Measurements from ENCODE around the gene CCDC12. TPM values are rescaled to one million over a fixed set of nuclear protein-coding genes. Genes with fewer than 3 reads are reported as not detected.

Gene CCDC12
- total and polyA plus RNA-seq, 2 experiments from 2014 or later: 17.4 to 43.8 TPM

DNA sequence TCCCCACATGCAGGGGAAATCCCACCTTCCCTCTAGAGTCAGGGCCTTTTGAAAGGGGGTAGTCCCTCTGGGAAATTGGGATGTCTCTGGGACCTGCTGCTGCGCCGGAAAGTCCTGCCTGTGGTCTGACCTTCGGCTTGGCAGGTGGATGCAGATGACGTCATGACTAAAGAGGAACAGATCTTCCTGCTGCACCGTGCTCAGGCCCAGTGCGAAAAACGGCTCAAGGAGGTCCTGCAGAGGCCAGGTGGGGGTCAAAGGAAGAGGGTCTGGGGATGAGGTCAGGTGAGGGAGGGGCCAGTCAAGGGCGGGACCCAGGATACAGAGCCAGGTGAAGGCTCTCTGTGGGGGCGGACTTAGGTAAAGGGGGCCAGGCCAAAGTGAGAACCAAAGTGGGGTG, 82.8 kb downstream of the CCDC12 start:
- Histone ChIP-seq H3K27me3 (replicated peaks; ENCODE audit: insufficient read depth) (no peaks in the 10 kb centered on the region), H3K79me2 (ENCODE audit: insufficient read depth) (no peaks in the 10 kb centered on the region), H3K9ac (no peak overlapping the region), H3K36me3 (ENCODE audit: low read depth) (no peaks in the 10 kb centered on the region), H4K20me1 (ENCODE audit: insufficient read depth) (no peaks in the 10 kb centered on the region), H3K27ac (no peak overlapping the region), H2AFZ (no peak overlapping the region), H3K9me2 (ENCODE audit: insufficient read depth) (no peaks in the 10 kb centered on the region), H3K4me3 (no peak overlapping the region), H3F3A (ENCODE audit: insufficient read depth) (no peaks in the 10 kb centered on the region), H3K4me2 (ENCODE audit: unreplicated experiment) (no peak overlapping the region), H3K9me3 (ENCODE audit: low read depth) (no peaks in the 10 kb centered on the region), H3K4me1 (ENCODE audit: insufficient read depth) (no peaks in the 10 kb centered on the region)
- TF ChIP-seq EZH2phosphoT487 (IDR thresholded peaks at IDR 0.05; ENCODE audit: insufficient read depth, low read depth) (no peak), EZH2 (IDR thresholded peaks at IDR 0.05; ENCODE audit: insufficient read depth, poor library complexity, severe bottlenecking) (no peak)
- in situ Hi-C loops (cut with MboI): loop anchor here (10.0 kb wide), 1 partner anchor 179 kb away; the partner anchor contains the start of gene PRSS50
- no peak for DNase-seq
- 56 to 62% methylated on average over 9 of the region's 9 CpGs for WGBS, 2 experiments (ENCODE audit: low coverage in 1 of 2, low lambda C conversion rate in 2 of 2, missing lambda C conversion rate in 2 of 2)

DNA sequence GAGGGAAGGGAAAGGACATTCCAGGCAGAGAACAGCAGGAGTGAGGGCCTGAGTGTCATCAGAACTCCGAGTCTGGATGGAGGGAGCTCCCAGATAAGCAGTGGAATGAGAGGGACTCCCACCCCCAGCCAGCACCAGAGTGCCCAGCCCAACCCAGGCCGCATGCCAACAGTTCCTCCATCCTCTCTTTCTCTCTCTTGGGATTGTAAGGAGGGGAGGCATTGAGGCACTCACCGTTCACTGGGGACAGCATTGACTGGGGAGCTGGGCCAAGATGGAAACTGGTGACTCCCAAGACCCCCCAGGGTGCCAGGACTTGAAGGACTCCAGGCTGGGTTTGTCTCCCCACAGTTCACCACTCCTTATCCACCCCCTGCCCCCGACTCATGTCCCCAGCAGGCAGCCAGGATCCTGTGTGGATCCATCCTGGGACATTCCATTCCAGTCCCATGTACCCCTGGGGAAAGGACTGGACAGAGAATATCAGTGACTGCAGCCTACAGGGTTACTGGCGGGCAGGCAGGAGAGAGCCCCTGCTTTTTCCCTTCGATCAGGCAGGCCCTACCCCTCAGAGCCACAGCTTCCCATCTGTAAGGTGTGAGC, 83.3 kb downstream of the CCDC12 start:
- no peak overlapping the region for H3K27ac ChIP-seq
- 47 to 53% methylated on average over 6 of the region's 6 CpGs for WGBS, 2 experiments (ENCODE audit: low coverage in 1 of 2, low lambda C conversion rate in 2 of 2, missing lambda C conversion rate in 2 of 2)
- no peak for TF ChIP-seq EZH2phosphoT487 (IDR thresholded peaks at IDR 0.05; ENCODE audit: insufficient read depth, low read depth)
- no peak for TF ChIP-seq EZH2 (IDR thresholded peaks at IDR 0.05; ENCODE audit: insufficient read depth, poor library complexity, severe bottlenecking)
- peak overlapping the region; percentile 82; the same call in 1 of the 2 replicates for H2AFZ ChIP-seq
- H4K20me1 ChIP-seq (ENCODE audit: insufficient read depth): no peaks in the 10 kb centered on the region
- H3K9me2 ChIP-seq (ENCODE audit: insufficient read depth): no peaks in the 10 kb centered on the region
- H3K36me3 ChIP-seq (ENCODE audit: low read depth): no peaks in the 10 kb centered on the region
- no peak overlapping the region for H3K4me2 ChIP-seq (ENCODE audit: unreplicated experiment)
- no peak for DNase-seq
- H3F3A ChIP-seq (ENCODE audit: insufficient read depth): no peaks in the 10 kb centered on the region
- H3K9ac ChIP-seq: no peak overlapping the region
- no peaks in the 10 kb centered on the region for H3K9me3 ChIP-seq (ENCODE audit: low read depth)
- H3K79me2 ChIP-seq (ENCODE audit: insufficient read depth): no peaks in the 10 kb centered on the region
- in situ Hi-C loops (cut with MboI): loop anchor here (10.0 kb wide), 1 partner anchor 178 kb away; the partner anchor contains the start of gene PRSS50
- no peak overlapping the region for H3K4me3 ChIP-seq
- no peaks in the 10 kb centered on the region for H3K4me1 ChIP-seq (ENCODE audit: insufficient read depth)
- H3K27me3 ChIP-seq (replicated peaks; ENCODE audit: insufficient read depth): no peaks in the 10 kb centered on the region

DNA sequence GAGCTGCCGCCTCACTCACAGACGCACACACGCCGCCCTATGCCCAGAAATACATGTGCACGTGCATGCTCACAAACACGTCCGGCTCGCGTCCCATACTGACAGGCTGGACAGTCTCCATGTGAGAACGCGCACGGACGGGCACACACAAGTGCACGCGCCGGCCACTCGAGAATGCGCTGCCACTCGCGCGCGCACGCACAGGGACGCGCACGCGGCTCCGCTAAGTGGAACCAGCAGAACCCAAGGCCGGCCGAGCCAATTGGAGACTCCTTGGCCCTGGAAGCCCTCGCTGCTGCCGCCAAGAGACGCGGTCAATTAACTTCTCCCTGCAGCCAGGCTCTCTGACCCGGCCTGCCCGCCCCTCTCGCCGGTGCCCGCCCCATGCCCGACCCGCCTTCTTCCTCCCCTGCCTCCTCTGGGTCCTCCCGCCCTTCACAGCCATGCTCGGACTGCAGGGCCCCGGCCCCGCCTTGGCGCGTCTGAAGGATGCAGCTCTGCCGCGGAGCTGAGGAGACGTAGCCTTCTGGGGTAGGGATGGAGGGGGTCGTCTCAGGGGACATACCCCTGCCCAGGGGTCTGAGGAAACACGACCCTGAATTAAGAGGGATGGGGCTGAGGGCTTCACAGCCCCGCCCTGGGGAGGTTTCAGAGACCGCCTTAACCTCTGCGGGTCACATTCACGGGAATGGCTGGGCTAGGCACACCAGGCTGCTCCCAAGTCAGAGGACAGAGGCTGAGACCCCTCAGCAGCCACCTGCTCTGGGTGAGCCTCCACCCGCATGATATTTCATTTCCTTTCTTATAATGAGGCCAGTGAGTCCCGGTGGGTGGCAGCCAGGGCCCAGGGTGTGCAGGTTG, 84.0 kb downstream of the CCDC12 start:
- Histone ChIP-seq H3K4me3 (peak overlapping the region; percentile 70), H2AFZ (peak overlapping the region; percentile 82), H3K27me3 (replicated peaks; ENCODE audit: insufficient read depth) (no peaks in the 10 kb centered on the region), H3K9me3 (ENCODE audit: low read depth) (no peaks in the 10 kb centered on the region), H3K9me2 (ENCODE audit: insufficient read depth) (no peaks in the 10 kb centered on the region), H3K79me2 (ENCODE audit: insufficient read depth) (no peaks in the 10 kb centered on the region), H3K4me1 (ENCODE audit: insufficient read depth) (no peaks in the 10 kb centered on the region), H3K4me2 (ENCODE audit: unreplicated experiment) (peak overlapping the region; percentile 85), H4K20me1 (ENCODE audit: insufficient read depth) (no peaks in the 10 kb centered on the region), H3F3A (ENCODE audit: insufficient read depth) (no peaks in the 10 kb centered on the region), H3K9ac (peak overlapping the region; percentile 16; the same call in 1 of the 2 replicates), H3K27ac (no peak overlapping the region), H3K36me3 (ENCODE audit: low read depth) (no peaks in the 10 kb centered on the region)
- in situ Hi-C loops (cut with MboI): loop anchor here (10.0 kb wide), 1 partner anchor 178 kb away; the partner anchor contains the start of gene PRSS50
- no peak for TF ChIP-seq EZH2 (IDR thresholded peaks at IDR 0.05; ENCODE audit: insufficient read depth, poor library complexity, severe bottlenecking)
- TF ChIP-seq EZH2phosphoT487 (IDR thresholded peaks at IDR 0.05; ENCODE audit: insufficient read depth, low read depth): no peak
- peak; percentile 78 for DNase-seq
- 4 to 5% methylated on average over 47 to 55 of the region's 58 CpGs for WGBS, 2 experiments (ENCODE audit: low coverage in 1 of 2, low lambda C conversion rate in 2 of 2, missing lambda C conversion rate in 2 of 2)

DNA sequence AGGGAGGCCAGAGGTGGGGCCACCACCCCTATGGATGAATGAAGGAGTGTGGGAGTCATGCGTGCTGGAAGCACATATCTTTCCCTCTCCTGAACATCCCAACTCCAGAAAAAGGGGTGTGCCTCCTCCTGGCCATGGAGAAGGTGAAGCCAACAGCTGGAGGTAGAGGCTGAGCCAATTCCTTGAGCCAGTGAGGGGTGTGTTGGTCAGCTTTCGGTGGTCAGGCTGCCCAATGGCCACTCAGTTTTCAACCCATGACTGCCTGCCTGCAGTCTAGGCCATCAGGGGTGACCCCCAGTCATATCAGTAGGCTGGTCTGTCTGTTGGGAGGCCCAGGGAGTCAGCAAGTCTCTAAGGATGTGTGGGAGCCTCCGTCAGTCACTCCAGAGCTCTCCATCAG, 85.4 kb downstream of the CCDC12 start:
- H3K27ac ChIP-seq: no peak overlapping the region
- H4K20me1 ChIP-seq (ENCODE audit: insufficient read depth): no peaks in the 10 kb centered on the region
- no peaks in the 10 kb centered on the region for H3K9me3 ChIP-seq (ENCODE audit: low read depth)
- no peak overlapping the region for H3K9ac ChIP-seq
- H3K4me3 ChIP-seq: no peak overlapping the region
- H2AFZ ChIP-seq: no peak overlapping the region
- no peaks in the 10 kb centered on the region for H3K4me1 ChIP-seq (ENCODE audit: insufficient read depth)
- H3K27me3 ChIP-seq (replicated peaks; ENCODE audit: insufficient read depth): no peaks in the 10 kb centered on the region
- TF ChIP-seq EZH2 (IDR thresholded peaks at IDR 0.05; ENCODE audit: insufficient read depth, poor library complexity, severe bottlenecking): no peak
- no peak for TF ChIP-seq EZH2phosphoT487 (IDR thresholded peaks at IDR 0.05; ENCODE audit: insufficient read depth, low read depth)
- H3K4me2 ChIP-seq (ENCODE audit: unreplicated experiment): no peak overlapping the region
- no peaks in the 10 kb centered on the region for H3K79me2 ChIP-seq (ENCODE audit: insufficient read depth)
- in situ Hi-C loops (cut with MboI): loop anchor here (10.0 kb wide), 1 partner anchor 176 kb away; the partner anchor contains the start of gene PRSS50
- no peaks in the 10 kb centered on the region for H3K36me3 ChIP-seq (ENCODE audit: low read depth)
- H3F3A ChIP-seq (ENCODE audit: insufficient read depth): no peaks in the 10 kb centered on the region
- no peaks in the 10 kb centered on the region for H3K9me2 ChIP-seq (ENCODE audit: insufficient read depth)
- DNase-seq: no peak
- 70 to 75% methylated on average over 3 of the region's 3 CpGs for WGBS, 2 experiments (ENCODE audit: low coverage in 1 of 2, low lambda C conversion rate in 2 of 2, missing lambda C conversion rate in 2 of 2)

All from GM23248 (cell line).